Measurements from ENCODE around the gene PRKAG2.

DNA sequence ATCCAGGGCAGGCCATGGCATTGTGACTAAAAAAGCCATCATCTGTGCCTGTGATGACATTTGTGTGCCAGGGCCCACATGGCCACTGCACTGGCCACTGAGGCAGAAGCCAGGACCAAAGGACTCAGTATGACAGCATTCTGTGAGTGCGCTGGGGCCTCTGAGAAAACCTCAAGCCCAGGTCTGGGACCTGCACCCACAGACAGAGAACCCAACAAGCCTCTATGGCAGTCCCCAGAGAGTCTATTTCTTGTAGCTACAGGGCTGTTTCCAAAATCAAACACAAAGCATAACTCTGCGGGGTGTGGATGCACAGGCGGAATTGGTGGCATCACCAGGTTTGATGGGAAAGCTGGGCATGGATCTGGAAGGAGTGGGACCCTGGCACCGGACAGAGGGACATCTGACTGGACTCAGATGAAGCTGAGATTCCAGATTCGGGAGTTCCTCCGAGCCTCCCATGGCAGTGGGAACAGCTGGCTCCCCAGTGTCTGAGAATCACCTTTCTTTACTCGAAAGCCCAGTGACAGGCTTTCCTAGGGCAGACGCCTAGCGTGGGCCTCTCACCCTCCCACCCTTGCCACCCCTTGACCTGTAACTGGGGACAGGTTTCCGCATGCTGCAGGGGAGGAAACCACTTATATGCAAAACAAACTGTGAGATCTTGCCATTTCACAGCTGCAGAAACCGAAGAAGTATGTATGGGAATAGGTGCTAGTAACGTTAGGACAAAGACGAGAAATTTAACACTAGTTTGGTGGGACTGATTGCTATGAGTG is 286.7 kb downstream of the PRKAG2 start:
- TF ChIP-seq EP300 (IDR thresholded peaks at IDR 0.05): no peak
- TF ChIP-seq, protein P1, sequence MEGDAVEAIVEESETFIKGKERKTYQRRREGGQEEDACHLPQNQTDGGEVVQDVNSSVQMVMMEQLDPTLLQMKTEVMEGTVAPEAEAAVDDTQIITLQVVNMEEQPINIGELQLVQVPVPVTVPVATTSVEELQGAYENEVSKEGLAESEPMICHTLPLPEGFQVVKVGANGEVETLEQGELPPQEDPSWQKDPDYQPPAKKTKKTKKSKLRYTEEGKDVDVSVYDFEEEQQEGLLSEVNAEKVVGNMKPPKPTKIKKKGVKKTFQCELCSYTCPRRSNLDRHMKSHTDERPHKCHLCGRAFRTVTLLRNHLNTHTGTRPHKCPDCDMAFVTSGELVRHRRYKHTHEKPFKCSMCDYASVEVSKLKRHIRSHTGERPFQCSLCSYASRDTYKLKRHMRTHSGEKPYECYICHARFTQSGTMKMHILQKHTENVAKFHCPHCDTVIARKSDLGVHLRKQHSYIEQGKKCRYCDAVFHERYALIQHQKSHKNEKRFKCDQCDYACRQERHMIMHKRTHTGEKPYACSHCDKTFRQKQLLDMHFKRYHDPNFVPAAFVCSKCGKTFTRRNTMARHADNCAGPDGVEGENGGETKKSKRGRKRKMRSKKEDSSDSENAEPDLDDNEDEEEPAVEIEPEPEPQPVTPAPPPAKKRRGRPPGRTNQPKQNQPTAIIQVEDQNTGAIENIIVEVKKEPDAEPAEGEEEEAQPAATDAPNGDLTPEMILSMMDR (IDR thresholded peaks at IDR 0.05): no peak
